ENCODE results near the gene VAMP2. TPM values are rescaled to one million over a fixed set of nuclear protein-coding genes. Genes with fewer than 3 reads are reported as not detected.

VAMP2 gene
- polyA plus RNA-seq, 5 donors: 82.8 to 114 (median 104) TPM

- peak; percentile 75 to 86 for DNase-seq
Observed at GRCh38 chr17:8125154-8125946, 37.4 kb downstream of the VAMP2 start.

DNA sequence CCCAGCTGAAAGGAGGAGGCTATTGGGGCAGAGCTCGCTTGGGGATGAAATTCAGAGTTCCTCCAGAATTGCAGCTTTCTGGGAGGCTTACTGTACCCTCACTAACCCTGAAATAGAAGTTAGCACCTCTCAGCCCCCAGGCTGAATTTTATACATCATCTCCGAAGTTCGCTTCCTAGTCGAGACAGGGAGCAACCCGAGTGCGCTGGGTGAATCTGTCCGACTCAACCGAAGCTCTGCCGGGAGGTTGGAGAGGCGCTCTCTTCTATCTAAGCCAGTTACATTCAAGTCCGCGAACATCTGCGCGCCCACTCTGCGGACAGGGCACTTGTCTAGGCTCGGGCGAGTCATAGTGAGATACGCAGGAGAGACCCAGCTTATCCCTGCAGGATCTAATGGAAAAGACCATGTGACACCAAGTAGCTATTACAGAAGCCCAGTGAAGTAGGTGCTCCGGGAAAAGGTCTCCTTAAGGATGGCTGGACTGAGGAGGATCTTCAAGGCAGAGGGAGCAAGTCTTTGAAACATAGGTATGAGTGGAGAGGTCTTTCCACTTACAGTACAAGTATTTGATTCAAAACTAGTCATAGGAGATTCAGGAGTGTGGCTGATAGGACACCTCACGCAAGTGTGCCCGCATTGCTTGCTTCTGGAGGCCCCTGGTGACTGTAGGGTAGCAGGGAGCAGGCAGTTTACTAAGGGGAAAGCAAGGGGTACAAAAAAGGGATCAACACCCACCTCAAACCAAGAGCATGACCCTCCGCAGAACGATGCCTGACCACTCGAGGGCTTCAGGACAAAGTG lies 38.2 kb downstream of the VAMP2 start:
- DNase-seq: no peak

DNA sequence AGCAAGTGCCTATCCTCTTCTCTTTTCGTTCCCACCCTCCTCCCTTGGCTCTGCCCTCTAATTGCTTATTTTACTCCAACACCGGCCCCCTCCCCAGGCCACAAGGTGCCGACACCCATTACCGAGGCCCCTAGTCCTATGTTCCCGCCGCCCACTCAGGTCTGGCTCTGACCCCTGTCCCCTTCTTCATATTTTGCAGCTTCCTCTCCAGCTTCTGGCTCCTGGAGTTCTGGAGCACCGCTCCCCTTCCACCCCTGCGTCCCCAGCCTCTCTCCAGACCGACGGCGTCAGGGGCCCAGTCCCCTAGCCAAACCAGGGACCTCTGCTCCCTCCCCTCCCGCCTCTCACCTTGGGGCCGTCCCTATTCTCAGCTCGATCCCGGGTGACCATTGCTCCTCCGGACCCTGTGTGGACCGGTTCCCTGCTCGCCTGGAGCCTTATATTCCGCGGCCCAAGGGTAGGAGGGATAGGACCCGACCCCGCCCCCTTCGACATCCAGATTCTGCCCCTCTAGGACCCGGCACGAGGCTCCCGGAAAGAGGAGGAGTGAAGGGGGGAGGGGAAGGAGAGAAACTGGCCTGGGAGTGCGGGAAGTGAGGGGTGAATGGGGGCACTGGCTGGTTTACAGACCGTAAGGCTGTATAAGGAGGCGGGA lies 38.9 kb downstream of the VAMP2 start, which contains the start of gene HES7:
TSS of gene HES7 (minus strand) at position 412 of the 655 bp plus-strand sequence. CDS start at position 390, 22 bp downstream.
- DNase-seq: peak in 1 of 2 donors; percentile 23

- peak in 1 of 2 donors; percentile 15 for DNase-seq
Observed at GRCh38 chr17:8122924-8123694, 39.6 kb downstream of the VAMP2 start.

DNA sequence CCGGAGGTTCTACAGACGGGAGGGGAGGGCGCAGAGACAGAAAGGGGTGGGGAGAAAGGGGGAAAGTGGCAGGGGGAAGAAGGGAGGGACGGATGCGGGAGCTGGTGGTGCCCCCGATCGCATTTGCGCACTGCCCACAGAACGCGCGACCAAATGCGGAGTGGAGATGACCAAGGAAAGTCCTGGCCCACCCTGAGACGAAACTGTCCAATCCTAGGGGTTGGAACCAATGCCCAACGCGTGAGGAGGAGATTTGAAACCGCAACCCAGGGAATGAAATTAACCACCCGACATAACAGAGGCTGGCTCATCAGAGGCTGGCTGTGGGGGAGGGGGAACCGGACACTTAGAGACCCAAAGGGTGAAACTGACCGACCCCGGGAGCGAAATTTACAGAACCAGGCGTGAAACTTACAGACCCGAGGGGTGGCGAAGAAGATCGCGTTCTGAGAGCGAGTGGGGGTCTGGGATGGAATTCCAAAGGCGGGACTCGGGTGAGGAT lies 40.3 kb downstream of the VAMP2 start:
- no peak for DNase-seq

DNA sequence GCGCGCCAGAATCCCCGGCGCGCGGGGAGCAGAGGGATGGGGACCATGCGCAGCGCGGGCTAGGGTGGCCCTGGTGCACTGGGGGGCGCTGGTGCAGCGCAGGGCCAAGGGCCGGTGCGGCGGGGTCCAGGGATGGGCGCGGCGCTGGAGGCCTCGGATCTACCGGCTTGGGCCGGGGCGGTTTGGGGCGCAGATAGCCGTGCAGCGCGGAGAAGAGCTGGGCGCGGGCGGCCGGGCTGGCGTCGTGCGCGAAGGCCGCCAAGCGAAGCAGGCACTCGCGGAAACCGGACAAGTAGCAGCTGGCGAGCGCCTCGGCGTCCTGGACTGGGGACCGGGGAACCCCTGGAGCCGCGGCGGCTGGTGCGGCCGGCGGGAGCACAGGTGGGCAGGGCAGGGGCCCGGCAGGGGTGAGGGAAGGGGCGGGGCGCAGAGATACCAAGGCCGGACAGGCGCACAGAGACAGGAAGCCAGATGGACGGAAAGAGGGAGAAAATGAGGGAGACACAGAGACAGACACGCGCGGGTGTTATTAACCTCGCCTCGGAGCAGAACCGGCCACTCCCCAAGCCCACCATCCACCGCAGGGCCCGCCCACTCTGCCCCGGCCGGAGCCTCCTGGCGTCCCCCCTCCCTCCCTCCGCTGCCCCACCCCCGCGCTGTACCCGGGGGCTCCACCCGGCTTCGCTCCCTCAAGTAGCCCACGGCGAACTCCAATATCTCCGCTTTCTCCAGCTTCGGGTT lies 40.9 kb downstream of the VAMP2 start:
- DNase-seq: peak in 1 of 2 donors; percentile 56

DNA sequence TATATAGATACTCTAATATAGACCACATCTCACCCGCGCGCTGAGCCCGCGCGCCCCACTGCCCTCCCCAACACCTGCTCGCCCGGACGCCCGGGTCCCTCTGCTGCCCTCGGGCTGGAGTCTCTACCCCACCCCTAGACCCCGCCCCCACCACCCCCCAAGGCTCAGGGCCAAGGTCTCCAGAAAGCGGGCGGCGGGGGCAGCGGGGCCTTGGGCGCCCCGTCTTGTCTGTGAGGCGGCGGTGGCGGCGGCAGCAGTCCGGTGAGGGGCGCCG lies 41.4 kb downstream of the VAMP2 start:
- DNase-seq: no peak

- peak in 1 of 2 donors; percentile 39 for DNase-seq
Observed at GRCh38 chr17:8120520-8121406, 42.0 kb downstream of the VAMP2 start.

- DNase-seq: peak; percentile 85 to 93
Observed at GRCh38 chr17:8119581-8120519, 42.9 kb downstream of the VAMP2 start.

- DNase-seq: peak; percentile 79 to 91
Observed at GRCh38 chr17:8118769-8119580, 43.8 kb downstream of the VAMP2 start.

GRCh38 chr17:8117980-8118768 lies 44.6 kb downstream of the VAMP2 start, which contains the start of gene ALOXE3:
Gene ALOXE3 (minus strand): TSS chr17:8118514. CDS start chr17:8117990, 524 bp downstream.
- DNase-seq: no peak

DNA sequence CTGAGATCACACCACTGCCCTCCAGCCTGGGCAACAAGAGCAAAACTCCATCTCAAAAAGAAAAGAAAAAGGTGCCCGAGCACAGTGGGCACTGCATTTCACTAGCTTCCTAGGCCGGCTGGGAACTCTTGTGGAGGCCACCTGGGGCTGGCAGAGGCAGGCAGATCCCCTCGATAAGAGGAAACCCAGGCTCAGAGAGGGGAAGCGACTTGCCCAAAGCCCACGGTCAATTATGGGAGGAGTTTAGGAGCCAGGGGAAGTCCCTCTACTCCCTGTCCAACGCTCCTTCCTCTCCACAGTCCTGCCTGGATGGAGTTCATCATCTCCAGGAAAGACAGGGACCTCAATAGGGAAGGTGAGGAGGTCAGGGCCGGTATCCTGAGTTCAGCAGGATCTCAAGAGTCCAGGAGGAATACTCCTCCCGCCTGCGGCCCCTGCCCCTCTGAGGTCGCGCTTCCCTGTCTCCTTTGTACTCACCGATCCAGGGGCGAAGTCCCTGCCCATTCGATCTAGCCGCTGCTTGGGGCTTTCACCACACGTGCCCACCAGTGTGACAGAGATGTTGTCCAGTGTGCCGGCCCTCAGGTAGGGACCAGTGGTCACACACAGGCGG lies 45.3 kb downstream of the VAMP2 start:
- no peak for DNase-seq

DNA sequence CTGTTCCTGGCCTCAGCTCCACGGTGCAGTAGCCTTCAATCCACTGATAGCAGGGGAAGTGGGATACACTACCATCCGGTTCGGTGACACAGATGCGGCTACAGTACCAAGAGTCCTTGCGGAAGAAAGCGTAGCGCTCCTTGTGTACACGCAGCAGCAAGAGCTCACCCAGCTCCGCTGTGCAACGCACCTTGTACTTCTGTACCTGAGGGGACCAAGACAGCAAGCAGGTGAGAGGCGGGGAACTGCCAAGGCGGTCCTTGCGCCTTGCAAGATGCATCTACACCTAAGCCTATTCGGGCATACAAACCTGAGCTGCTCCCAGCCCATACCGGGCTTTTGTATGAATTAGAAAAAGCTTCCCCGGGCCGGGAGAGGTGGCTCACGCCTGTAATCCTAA lies 46.0 kb downstream of the VAMP2 start:
- DNase-seq: no peak

DNA sequence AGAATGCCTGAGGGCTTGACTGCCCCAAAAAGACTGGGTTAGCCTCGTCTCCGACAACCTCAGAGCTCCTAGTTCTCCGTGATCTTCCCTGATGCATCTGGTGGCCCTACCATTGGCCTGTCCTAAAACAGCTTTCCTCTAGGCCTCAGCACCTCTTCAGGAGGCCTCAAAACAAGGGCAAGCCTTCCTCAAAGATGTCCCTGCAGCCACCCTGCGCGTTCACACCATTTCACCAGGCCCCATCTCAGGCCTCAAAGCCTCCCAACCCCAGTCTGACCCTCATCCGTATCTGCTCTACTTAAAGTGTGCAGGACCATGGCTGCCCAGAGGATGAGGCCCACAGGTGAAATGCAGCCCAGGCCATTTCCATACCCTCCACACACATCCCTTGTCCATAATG lies 51.8 kb downstream of the VAMP2 start:
- no peak for DNase-seq

DNA sequence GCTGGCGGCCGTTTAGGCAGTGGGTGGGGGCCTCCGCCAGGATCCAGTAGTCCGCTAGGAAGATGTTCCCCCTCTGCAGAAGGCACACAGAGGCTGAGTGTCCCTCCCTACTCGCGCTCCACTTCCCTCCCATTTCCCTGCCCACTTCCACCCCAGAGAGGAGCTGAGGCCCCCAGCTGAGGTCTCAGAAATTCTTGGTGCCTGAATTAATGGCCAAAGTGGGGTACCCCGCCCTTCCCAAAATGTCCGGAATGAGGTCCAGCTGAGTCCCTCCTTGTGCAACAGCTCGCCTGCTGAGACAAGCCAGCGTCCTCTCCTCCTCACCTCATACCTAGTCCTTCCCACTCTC lies 52.3 kb downstream of the VAMP2 start:
- no peak for DNase-seq

Measured in right lung (tissue), 5 donors.